ENCODE data around the gene AK8. TPM values are rescaled to one million over a fixed set of nuclear protein-coding genes. Genes with fewer than 3 reads are reported as not detected.

AK8 gene
- total RNA-seq, 1 experiment from 2014 or later: 2.5 TPM

GRCh38 chr9:132752877-132753592 is 125.0 kb downstream of the AK8 start:
- intact Hi-C loops (cut with micrococcal nuclease): no loop called here
- H3K9me2 ChIP-seq (ENCODE audit: insufficient read depth): no peaks in the 10 kb centered on the region
- no TSS peak for BruUV-seq (replicated peaks)
- no peak for ATAC-seq
- CTCF ChIA-PET: no interaction called here
- H3K27ac ChIP-seq (ENCODE audit: low read depth, low read length): no peak overlapping the region
- no peaks in the 10 kb centered on the region for H4K20me1 ChIP-seq (ENCODE audit: insufficient read depth)
- H3K9ac ChIP-seq (ENCODE audit: low read length): no peak overlapping the region
- RAD21 ChIA-PET (ENCODE audit: low non-redundant PET in 1 of 2, low total read pairs in 2 of 2, uncharacterized antibody in 2 of 2, unreplicated experiment in 2 of 2): no interaction called here
- no peak overlapping the region for H2AFZ ChIP-seq (ENCODE audit: low read depth, low read length, poor library complexity, severe bottlenecking)
- no peaks in the 10 kb centered on the region for H3K79me2 ChIP-seq (ENCODE audit: insufficient read depth, low read length)
- no peak for TF ChIP-seq POLR2AphosphoS5 (IDR thresholded peaks at IDR 0.05; ENCODE audit: low read depth, low read length)
- TF ChIP-seq ZFX (IDR thresholded peaks at IDR 0.05): no peak
- no peak for TF ChIP-seq ZNF274 (IDR thresholded peaks at IDR 0.05; ENCODE audit: low read depth, low read length)
- TF ChIP-seq, protein P1, sequence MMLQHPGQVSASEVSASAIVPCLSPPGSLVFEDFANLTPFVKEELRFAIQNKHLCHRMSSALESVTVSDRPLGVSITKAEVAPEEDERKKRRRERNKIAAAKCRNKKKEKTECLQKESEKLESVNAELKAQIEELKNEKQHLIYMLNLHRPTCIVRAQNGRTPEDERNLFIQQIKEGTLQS (IDR thresholded peaks at IDR 0.05): no peak
- TF ChIP-seq, protein P2, sequence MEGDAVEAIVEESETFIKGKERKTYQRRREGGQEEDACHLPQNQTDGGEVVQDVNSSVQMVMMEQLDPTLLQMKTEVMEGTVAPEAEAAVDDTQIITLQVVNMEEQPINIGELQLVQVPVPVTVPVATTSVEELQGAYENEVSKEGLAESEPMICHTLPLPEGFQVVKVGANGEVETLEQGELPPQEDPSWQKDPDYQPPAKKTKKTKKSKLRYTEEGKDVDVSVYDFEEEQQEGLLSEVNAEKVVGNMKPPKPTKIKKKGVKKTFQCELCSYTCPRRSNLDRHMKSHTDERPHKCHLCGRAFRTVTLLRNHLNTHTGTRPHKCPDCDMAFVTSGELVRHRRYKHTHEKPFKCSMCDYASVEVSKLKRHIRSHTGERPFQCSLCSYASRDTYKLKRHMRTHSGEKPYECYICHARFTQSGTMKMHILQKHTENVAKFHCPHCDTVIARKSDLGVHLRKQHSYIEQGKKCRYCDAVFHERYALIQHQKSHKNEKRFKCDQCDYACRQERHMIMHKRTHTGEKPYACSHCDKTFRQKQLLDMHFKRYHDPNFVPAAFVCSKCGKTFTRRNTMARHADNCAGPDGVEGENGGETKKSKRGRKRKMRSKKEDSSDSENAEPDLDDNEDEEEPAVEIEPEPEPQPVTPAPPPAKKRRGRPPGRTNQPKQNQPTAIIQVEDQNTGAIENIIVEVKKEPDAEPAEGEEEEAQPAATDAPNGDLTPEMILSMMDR (IDR thresholded peaks at IDR 0.05 in 2 of 3, conservative IDR thresholded peaks at IDR 0.05 in 1 of 3; ENCODE audit: borderline replicate concordance in 1 of 3, insufficient read depth in 1 of 3, low read depth in 2 of 3, low read length in 2 of 3): no peak
- no peak for TF ChIP-seq YY1 (IDR thresholded peaks at IDR 0.05; ENCODE audit: extremely low read depth, insufficient replicate concordance, low read depth, low read length)
- TF ChIP-seq ZBTB33 (IDR thresholded peaks at IDR 0.05; ENCODE audit: extremely low read depth, insufficient replicate concordance, low read length): no peak
- TF ChIP-seq MAX (IDR thresholded peaks at IDR 0.05): no peak
- no peak for TF ChIP-seq FOSL1 (IDR thresholded peaks at IDR 0.05; ENCODE audit: low read depth)
- TF ChIP-seq SRF (IDR thresholded peaks at IDR 0.05; ENCODE audit: low read depth): no peak
- TF ChIP-seq RAD21 (IDR thresholded peaks at IDR 0.05; ENCODE audit: low read depth): no peak
- no peak for TF ChIP-seq TCF7L2 (IDR thresholded peaks at IDR 0.05; ENCODE audit: borderline replicate concordance, extremely low read depth, insufficient read depth, insufficient read length)
- TF ChIP-seq JUND (IDR thresholded peaks at IDR 0.05): no peak
- no peak for TF ChIP-seq EGR1 (IDR thresholded peaks at IDR 0.05; ENCODE audit: low read depth)
- no peak for TF ChIP-seq CEBPB (IDR thresholded peaks at IDR 0.05; ENCODE audit: low read depth)
- no peaks in the 10 kb centered on the region for H3K4me1 ChIP-seq (ENCODE audit: control insufficient read depth in 1 of 2, insufficient read depth in 2 of 2, low read length in 2 of 2)
- H3K9me3 ChIP-seq (ENCODE audit: control insufficient read depth in 1 of 2, insufficient read depth in 1 of 2, low read depth in 1 of 2, low read length in 2 of 2): no peaks in the 10 kb centered on the region
- no peak for DNase-seq (ENCODE audit: low read depth, low spot score)
- H3K27me3 ChIP-seq (ENCODE audit: insufficient read depth, low read length): no peaks in the 10 kb centered on the region
- no peak overlapping the region for H3K4me2 ChIP-seq (ENCODE audit: low read length)
- no peak overlapping the region for H3K4me3 ChIP-seq (replicated peaks in 1 of 2; ENCODE audit: low read depth in 1 of 2, low read length in 2 of 2)
- no peaks in the 10 kb centered on the region for H3K36me3 ChIP-seq (ENCODE audit: control insufficient read depth in 1 of 2, insufficient read depth in 2 of 2, low read length in 2 of 2)
- POLR2A ChIA-PET: no interaction called here
